ENCODE measurements around the gene TMEM238. TPM values are rescaled to one million over a fixed set of nuclear protein-coding genes. Genes with fewer than 3 reads are reported as not detected.

Gene TMEM238
- total RNA-seq, 1 experiment from 2014 or later, result 1.1 TPM

DNA sequence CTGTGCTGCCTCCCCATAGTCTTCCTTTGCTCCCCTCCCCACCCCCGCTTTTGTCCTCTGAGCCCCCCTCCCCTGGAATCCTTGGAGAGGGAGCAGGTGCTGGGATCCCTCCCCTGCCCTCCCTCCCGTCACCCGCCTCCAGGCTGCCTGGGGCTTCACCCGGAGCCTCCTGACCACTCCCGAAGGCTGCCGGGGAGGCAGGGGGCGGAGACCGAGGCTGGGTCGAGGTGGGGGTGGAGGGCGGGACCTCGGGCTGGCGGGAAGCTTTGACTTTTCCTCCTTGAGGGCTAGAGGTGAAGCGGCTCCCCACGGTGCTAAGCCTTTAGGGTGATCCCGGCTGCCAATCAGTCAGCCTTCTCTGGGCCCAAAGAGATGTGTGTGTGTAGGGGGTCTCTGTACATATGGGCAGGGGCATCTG lies 42.9 kb downstream of the TMEM238 start:
- no peak for DNase-seq (ENCODE audit: low read depth)

DNA sequence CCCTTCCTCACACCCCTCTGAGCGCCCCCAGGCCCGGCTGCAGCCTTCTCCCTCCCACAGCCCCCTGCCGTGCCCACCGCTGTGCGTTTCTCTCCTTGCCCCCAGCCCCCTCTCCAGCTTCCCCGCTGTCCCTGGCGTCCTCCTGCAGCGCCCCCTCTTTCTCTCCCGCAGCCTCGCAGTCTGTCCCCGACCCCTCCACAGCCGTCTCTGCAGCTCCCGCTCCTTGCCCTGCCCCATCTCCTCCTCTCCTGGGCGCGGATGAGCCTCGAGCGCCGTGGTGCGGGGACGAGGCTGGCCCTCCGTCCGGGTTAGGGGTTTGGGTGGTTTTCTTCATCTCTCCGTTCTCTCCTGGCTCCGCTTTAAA lies 43.3 kb downstream of the TMEM238 start:
- no peak for DNase-seq (ENCODE audit: low read depth)

- DNase-seq (ENCODE audit: low read depth), result no peak
Measured at GRCh38 chr19:55339889-55340783, 44.0 kb downstream of the TMEM238 start.

- DNase-seq (ENCODE audit: low read depth), result peak; percentile 100
Measured at GRCh38 chr19:55339105-55339888, 44.8 kb downstream of the TMEM238 start, which contains the start of gene KMT5C. Gene KMT5C, plus strand, starts transcription at chr19:55339876. Its CDS starts 2,061 bp downstream, at chr19:55341937.

DNA sequence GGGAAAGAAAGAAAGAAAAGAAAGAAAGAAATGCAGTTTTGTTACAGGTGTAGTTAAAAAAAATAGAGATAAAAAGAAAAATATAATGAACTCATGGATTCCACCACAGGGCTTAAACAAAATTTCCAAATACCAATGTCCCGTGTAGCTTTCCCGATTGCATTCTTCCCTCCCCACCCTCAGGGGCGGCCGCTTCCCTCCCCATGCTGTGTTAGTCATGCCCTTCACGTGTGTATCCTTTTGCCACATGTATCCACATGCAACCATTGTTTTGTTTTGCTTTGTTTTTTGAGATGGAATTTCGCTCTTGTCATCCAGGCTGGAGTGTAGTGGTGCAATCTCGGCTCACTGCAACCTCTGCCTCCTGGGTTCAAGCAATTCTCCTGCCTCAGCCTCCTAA lies 48.0 kb downstream of the TMEM238 start:
- peak; percentile 42 for DNase-seq (ENCODE audit: low read depth)

GRCh38 chr19:55333870-55334269 lies 50.2 kb downstream of the TMEM238 start:
- no peak for DNase-seq (ENCODE audit: low read depth)

DNA sequence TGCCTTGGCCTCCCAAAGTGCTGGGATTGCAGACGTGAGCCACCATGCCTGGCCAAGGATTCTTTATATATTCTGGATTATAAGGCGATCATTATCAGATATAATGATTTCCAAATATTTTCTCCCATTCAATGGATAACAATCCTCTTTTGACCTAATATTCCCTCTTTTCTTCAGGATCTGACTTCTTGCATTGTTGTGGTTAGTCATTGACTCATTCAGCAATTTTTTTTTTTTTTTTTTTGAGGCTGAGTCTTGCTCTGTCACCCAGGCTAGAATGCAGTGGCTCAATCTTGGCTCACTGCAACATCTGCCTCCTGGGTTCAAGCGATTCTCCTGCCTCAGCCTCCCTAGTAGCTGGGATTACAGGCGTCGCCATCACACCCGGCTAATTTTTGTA lies 54.3 kb downstream of the TMEM238 start:
- DNase-seq (ENCODE audit: low read depth), result peak; percentile 79

Other genes with a start within 250 kb of the TMEM238 start
- gene TNNT1, start 235.1 kb downstream of the TMEM238 start, total RNA-seq (2014; rRNA removed; shearing (Covaris generic)), result 28.7 and 33.4 TPM in 2 replicates
- not detected in 2 replicates for gene TNNI3, start 226.6 kb downstream of the TMEM238 start, total RNA-seq (2014; rRNA removed; shearing (Covaris generic))
- gene DNAAF3, start 217.7 kb downstream of the TMEM238 start, total RNA-seq (2014; rRNA removed; shearing (Covaris generic)), result 2.0 and 2.2 TPM in 2 replicates
- gene SYT5, start 204.0 kb downstream of the TMEM238 start, total RNA-seq (2014; rRNA removed; shearing (Covaris generic)), result not detected in 2 replicates
- 0.39 TPM in 1 of 2 replicates, not detected in the other for gene PTPRH, start 174.8 kb downstream of the TMEM238 start, total RNA-seq (2014; rRNA removed; shearing (Covaris generic))
- gene TMEM86B, start 155.5 kb downstream of the TMEM238 start, total RNA-seq (2014; rRNA removed; shearing (Covaris generic)), result 1.7 and 1.8 TPM in 2 replicates
- gene PPP6R1, start 125.3 kb downstream of the TMEM238 start, total RNA-seq (2014; rRNA removed; shearing (Covaris generic)), result 64.6 and 82.5 TPM in 2 replicates
- gene HSPBP1, start 104.2 kb downstream of the TMEM238 start, total RNA-seq (2014; rRNA removed; shearing (Covaris generic)), result 77.4 and 77.8 TPM in 2 replicates
- 1.7 and 7.6 TPM in 2 replicates for gene BRSK1, start 100.3 kb downstream of the TMEM238 start, total RNA-seq (2014; rRNA removed; shearing (Covaris generic))
- gene TMEM150B, start 59.0 kb downstream of the TMEM238 start, total RNA-seq (2014; rRNA removed; shearing (Covaris generic)), result not detected in 2 replicates
- 2.4 and 5.8 TPM in 2 replicates for gene KMT5C, start 44.4 kb downstream of the TMEM238 start, total RNA-seq (2014; rRNA removed; shearing (Covaris generic))
- gene COX6B2, start 29.6 kb downstream of the TMEM238 start, total RNA-seq (2014; rRNA removed; shearing (Covaris generic)), result not detected in 2 replicates
- not detected in 2 replicates for gene GARIN5B, start 21.0 kb downstream of the TMEM238 start, total RNA-seq (2014; rRNA removed; shearing (Covaris generic))
- 52.7 and 56.0 TPM in 2 replicates for gene IL11, start 13.8 kb downstream of the TMEM238 start, total RNA-seq (2014; rRNA removed; shearing (Covaris generic))
- gene TMEM190, start 7.5 kb downstream of the TMEM238 start, total RNA-seq (2014; rRNA removed; shearing (Covaris generic)), result not detected in 2 replicates
- gene RPL28, start 1.6 kb upstream of the TMEM238 start, total RNA-seq (2014; rRNA removed; shearing (Covaris generic)), result 733 and 1,703 TPM in 2 replicates
- gene UBE2S, start 23.5 kb upstream of the TMEM238 start, total RNA-seq (2014; rRNA removed; shearing (Covaris generic)), result 646 and 1,047 TPM in 2 replicates
- not detected in 2 replicates for gene SHISA7, start 59.0 kb upstream of the TMEM238 start, total RNA-seq (2014; rRNA removed; shearing (Covaris generic))
- gene ISOC2, start 77.3 kb upstream of the TMEM238 start, total RNA-seq (2014; rRNA removed; shearing (Covaris generic)), result 82.1 and 89.8 TPM in 2 replicates
- 0.10 TPM in 1 of 2 replicates, not detected in the other for gene C19orf85, start 80.5 kb upstream of the TMEM238 start, total RNA-seq (2014; rRNA removed; shearing (Covaris generic))
- gene ZNF628, start 92.3 kb upstream of the TMEM238 start, total RNA-seq (2014; rRNA removed; shearing (Covaris generic)), result 2.4 and 4.6 TPM in 2 replicates
- gene NAT14, start 100.9 kb upstream of the TMEM238 start, total RNA-seq (2014; rRNA removed; shearing (Covaris generic)), result 27.4 and 31.7 TPM in 2 replicates
- gene SSC5D, start 104.1 kb upstream of the TMEM238 start, total RNA-seq (2014; rRNA removed; shearing (Covaris generic)), result 0.05 and 0.07 TPM in 2 replicates
- gene SBK2, start 152.8 kb upstream of the TMEM238 start, total RNA-seq (2014; rRNA removed; shearing (Covaris generic)), result not detected in 2 replicates
- not detected in 2 replicates for gene SBK3, start 161.3 kb upstream of the TMEM238 start, total RNA-seq (2014; rRNA removed; shearing (Covaris generic))
- 8.2 and 8.3 TPM in 2 replicates for gene ZNF579, start 196.6 kb upstream of the TMEM238 start, total RNA-seq (2014; rRNA removed; shearing (Covaris generic))
- gene FIZ1, start 215.2 kb upstream of the TMEM238 start, total RNA-seq (2014; rRNA removed; shearing (Covaris generic)), result 6.0 and 10.0 TPM in 2 replicates
- 18.8 and 26.2 TPM in 2 replicates for gene ZNF524, start 216.0 kb upstream of the TMEM238 start, total RNA-seq (2014; rRNA removed; shearing (Covaris generic))
- gene ZNF865, start 221.4 kb upstream of the TMEM238 start, total RNA-seq (2014; rRNA removed; shearing (Covaris generic)), result 2.2 and 3.8 TPM in 2 replicates
- gene ZNF784, start 240.3 kb upstream of the TMEM238 start, total RNA-seq (2014; rRNA removed; shearing (Covaris generic)), result 4.1 and 6.1 TPM in 2 replicates

All from HT1080 (cell line).